ENCODE measurements around the gene AHNAK2.

DNA sequence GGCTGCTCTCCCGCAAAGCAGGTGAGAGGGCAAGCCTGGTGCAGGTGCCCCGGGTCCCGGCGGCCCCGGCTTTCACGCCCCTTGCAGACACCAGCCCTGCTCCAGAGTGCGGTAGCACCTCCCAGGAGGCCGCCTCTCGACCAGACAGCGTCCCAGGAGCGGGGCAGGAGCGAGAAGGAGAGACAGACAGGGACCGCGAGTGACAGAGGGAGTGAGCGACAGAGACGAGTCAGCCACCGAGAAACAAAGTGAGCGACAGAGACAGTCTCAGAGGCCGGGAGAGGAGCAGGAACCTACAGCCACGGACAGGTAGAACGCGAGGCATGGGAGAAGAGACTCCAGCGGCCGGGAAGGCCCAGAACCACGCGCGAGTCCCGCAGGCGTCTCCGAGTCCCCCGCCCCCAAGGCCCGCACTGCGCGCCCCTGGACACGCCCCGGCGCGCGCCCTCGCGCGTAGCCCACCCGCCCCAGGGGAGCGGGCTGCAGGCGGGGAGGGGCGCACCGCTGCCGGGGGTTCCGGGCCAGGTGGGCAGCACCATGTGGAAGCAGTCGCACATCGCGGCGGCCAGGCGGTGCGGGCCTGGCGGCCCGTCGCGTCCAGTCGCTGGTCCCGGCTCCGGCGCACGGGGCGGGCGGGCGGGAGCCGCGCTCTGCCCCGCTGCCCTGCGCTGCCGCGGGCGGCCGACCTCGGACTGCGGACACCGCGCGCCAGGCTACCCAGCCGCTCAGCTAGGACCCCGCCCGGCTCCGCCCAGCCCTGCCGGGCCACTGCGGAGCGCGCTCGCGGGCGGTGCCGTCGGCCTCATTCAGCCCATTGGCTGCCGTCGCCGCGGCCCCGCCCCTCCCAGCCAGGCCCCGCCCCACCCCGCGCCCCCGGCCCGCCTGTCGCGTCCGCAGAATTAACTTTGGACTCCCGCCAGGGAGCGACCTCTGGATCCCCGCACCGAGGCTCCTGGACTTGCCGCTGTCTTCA is at the start of gene AHNAK2:
- TF ChIP-seq, protein P1, sequence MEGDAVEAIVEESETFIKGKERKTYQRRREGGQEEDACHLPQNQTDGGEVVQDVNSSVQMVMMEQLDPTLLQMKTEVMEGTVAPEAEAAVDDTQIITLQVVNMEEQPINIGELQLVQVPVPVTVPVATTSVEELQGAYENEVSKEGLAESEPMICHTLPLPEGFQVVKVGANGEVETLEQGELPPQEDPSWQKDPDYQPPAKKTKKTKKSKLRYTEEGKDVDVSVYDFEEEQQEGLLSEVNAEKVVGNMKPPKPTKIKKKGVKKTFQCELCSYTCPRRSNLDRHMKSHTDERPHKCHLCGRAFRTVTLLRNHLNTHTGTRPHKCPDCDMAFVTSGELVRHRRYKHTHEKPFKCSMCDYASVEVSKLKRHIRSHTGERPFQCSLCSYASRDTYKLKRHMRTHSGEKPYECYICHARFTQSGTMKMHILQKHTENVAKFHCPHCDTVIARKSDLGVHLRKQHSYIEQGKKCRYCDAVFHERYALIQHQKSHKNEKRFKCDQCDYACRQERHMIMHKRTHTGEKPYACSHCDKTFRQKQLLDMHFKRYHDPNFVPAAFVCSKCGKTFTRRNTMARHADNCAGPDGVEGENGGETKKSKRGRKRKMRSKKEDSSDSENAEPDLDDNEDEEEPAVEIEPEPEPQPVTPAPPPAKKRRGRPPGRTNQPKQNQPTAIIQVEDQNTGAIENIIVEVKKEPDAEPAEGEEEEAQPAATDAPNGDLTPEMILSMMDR (IDR thresholded peaks at IDR 0.05), result no peak
- TF ChIP-seq SIN3A (IDR thresholded peaks at IDR 0.05; ENCODE audit: borderline replicate concordance, insufficient read depth, low read depth, low read length) (no peak), TCF7L2 (IDR thresholded peaks at IDR 0.05; ENCODE audit: low read depth, low read length) (no peak)
- TF ChIP-seq, protein P2, sequence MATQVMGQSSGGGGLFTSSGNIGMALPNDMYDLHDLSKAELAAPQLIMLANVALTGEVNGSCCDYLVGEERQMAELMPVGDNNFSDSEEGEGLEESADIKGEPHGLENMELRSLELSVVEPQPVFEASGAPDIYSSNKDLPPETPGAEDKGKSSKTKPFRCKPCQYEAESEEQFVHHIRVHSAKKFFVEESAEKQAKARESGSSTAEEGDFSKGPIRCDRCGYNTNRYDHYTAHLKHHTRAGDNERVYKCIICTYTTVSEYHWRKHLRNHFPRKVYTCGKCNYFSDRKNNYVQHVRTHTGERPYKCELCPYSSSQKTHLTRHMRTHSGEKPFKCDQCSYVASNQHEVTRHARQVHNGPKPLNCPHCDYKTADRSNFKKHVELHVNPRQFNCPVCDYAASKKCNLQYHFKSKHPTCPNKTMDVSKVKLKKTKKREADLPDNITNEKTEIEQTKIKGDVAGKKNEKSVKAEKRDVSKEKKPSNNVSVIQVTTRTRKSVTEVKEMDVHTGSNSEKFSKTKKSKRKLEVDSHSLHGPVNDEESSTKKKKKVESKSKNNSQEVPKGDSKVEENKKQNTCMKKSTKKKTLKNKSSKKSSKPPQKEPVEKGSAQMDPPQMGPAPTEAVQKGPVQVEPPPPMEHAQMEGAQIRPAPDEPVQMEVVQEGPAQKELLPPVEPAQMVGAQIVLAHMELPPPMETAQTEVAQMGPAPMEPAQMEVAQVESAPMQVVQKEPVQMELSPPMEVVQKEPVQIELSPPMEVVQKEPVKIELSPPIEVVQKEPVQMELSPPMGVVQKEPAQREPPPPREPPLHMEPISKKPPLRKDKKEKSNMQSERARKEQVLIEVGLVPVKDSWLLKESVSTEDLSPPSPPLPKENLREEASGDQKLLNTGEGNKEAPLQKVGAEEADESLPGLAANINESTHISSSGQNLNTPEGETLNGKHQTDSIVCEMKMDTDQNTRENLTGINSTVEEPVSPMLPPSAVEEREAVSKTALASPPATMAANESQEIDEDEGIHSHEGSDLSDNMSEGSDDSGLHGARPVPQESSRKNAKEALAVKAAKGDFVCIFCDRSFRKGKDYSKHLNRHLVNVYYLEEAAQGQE (IDR thresholded peaks at IDR 0.05; ENCODE audit: insufficient read depth in 1 of 2, low read depth in 2 of 2, low read length in 1 of 2), result no peak
